Spleen (tissue), 7 donors: ENCODE measurements around the gene C1QTNF1.

Experiments used
- CTCF ChIP-seq, 11 experiments: fragments of 200-600 bp in 7 of 11; fragments of 450-650 bp in 4 of 11; sonication (generic) in 4 of 11; IDR thresholded peaks in 8 of 11; conservative IDR thresholded peaks in 3 of 11; 1 replicate in 7 of 11; 2 replicates in 4 of 11; pipeline versions ENCODE4 v1.4.0 to v1.8.0; 2016 to 2021; ENCODE audit warnings: antibody characterized with exemption in 11 of 11, inconsistent platforms in 4 of 11, mild to moderate bottlenecking in 1 of 11
- POLR2A ChIP-seq, 3 donors: fragments of 450-650 bp; IDR thresholded peaks; one replicate each; pipeline ENCODE4 v1.5.1; 2017; ENCODE audit warnings: antibody characterized with exemption in 3 of 3, mild to moderate bottlenecking in 1 of 3
- POLR2AphosphoS5 ChIP-seq, 3 donors: sonication (generic); formaldehyde crosslinking; IDR thresholded peaks; one replicate each; pipeline ENCODE4 v1.5.1; 2017; ENCODE audit warnings: antibody characterized with exemption in 3 of 3
- donor health status: DM: no; HTN: no; CAD: no; lungs with moderate emphysema.
- donor health status: DM: no; HTN: no; CAD: no.
- donor health status: DM: no; HTN: no; CAD: no.

GRCh38 chr17:79043191-79043930, 19.4 kb downstream of the C1QTNF1 start:
- TF ChIP-seq POLR2A (IDR thresholded peaks at IDR 0.05) (no peak), CTCF (IDR thresholded peaks at IDR 0.05 in 8 of 11, conservative IDR thresholded peaks at IDR 0.05 in 3 of 11) (no peak), POLR2AphosphoS5 (IDR thresholded peaks at IDR 0.05) (no peak)
